GM23338 (cell line): Measurements from ENCODE around the gene FOCAD.

ENCODE experiments used
- CTCF ChIP-seq, 2 experiments: fragments of 200-600 bp in 1 of 2; sonication (generic) in 1 of 2; conservative IDR thresholded peaks; 2 replicates each; pipeline versions ENCODE4 v1.5.1 to v1.6.1; 2016 to 2017; ENCODE audit warnings: antibody characterized with exemption in 2 of 2, low read depth in 2 of 2, mild to moderate bottlenecking in 2 of 2, moderate library complexity in 1 of 2
- REST ChIP-seq: IDR thresholded peaks from one replicate; pipeline ENCODE4 v1.6.1; 2018; ENCODE audit warnings: antibody characterized with exemption; ENCODE audit not compliant: unreplicated experiment

- no peak for TF ChIP-seq CTCF (conservative IDR thresholded peaks at IDR 0.05; ENCODE audit: low read depth in 2 of 2)
- TF ChIP-seq REST = no peak
These were observed at the start of gene FOCAD for GRCh38 chr9:20684035-20684874.
